H1 (cell line): ENCODE data around the gene UBA6. TPM values are rescaled to one million over a fixed set of nuclear protein-coding genes. Genes with fewer than 3 reads are reported as not detected.

ENCODE experiments used
- E2F6 ChIP-seq: IDR thresholded peaks from 2 replicates; pipeline ENCODE4 v1.6.1; 2012; ENCODE audit warnings: inconsistent platforms
- polyA plus RNA-seq, 7 experiments: library from polyadenylated mRNA; depleted of rRNA in 3 of 7; stranded (reverse) in 5 of 7; unstranded in 2 of 7; fragments of >200 nt in 5 of 7; fragments of 200-250 nt in 2 of 7; gene quantifications; 1 replicate in 5 of 7; 2 replicates in 1 of 7; 4 replicates in 1 of 7; pipeline versions ENCODE4 v1.2.1 to v1.2.3, GENCODE V29; 2011 to 2013; ENCODE audit warnings: missing spikeins in 2 of 7, mixed read lengths in 2 of 7
- total RNA-seq: library from RNA; stranded (reverse); fragmentation: NEBNext Ultra II Directional; extraction: Animal tissue kit (Norgen Biotek cat#: 25700); gene quantifications from 2 replicates; pipeline ENCODE4 v1.2.1, GENCODE V29; 2021

UBA6 gene
- total and polyA plus RNA-seq, 2 of the 8 experiments (the other 6 are each of a cell fraction or from before 2014, with no cell fraction given) = 17.4 to 74.3 TPM

GRCh38 chr4:67743194-67743593, 42.2 kb upstream of the UBA6 start (continued):
- no peak for TF ChIP-seq E2F6
